Motor neuron (in vitro differentiated cells): ENCODE results near the gene FCGR2B. TPM values are rescaled to one million over a fixed set of nuclear protein-coding genes. Genes with fewer than 3 reads are reported as not detected.
"Not testable (repeated sequence)": the region's sequence is repeated elsewhere in the genome, so short reads cannot be mapped to it uniquely, and the experiment has no call there.

ENCODE experiments used
- ATAC-seq, 8 experiments: fragments of 200-7000 bp; cut with Tn5 transposase; replicated peaks in 6 of 8; 2 replicates each; pipeline ENCODE4 v1.8.0; 2021; ENCODE audit warnings: mild to moderate bottlenecking in 8 of 8, moderate library complexity in 8 of 8
- H3K27ac ChIP-seq, 2 donors: fragments of 250-450 bp; sonication (Bioruptor Pico); 2 replicates each; pipeline ENCODE4 v1.9.0; 2021; ENCODE audit warnings: antibody characterized with exemption in 2 of 2, mild to moderate bottlenecking in 2 of 2, moderate library complexity in 1 of 2
- H3K4me1 ChIP-seq, 2 donors: fragments of 250-450 bp; sonication (Bioruptor Pico); replicated peaks in 1 of 2; 2 replicates each; pipeline ENCODE4 v1.6.1; 2021; ENCODE audit warnings: antibody characterized with exemption in 2 of 2, mild to moderate bottlenecking in 2 of 2, moderate library complexity in 1 of 2
- H3K4me3 ChIP-seq, 5 donors: fragments of 250-450 bp; sonication (Bioruptor Pico); 2 replicates each; pipeline ENCODE4 v1.9.0; 2021; ENCODE audit warnings: antibody characterized with exemption in 5 of 5, mild to moderate bottlenecking in 5 of 5, moderate library complexity in 4 of 5
- WGBS, 10 experiments: fragments of 450-650 bp; shearing (Covaris generic); methylation state at CpG; one replicate each; pipeline ENCODE4 v1.0.0; 2022; 5-methylcytosine and 5-hydroxymethylcytosine counted together
- in situ Hi-C, 9 experiments: fragments of 400-800 bp; cut with MboI; loops; one replicate each; pipeline ENCODE4 v1.15.0; 2021; ENCODE audit warnings: low sequenced_read_pairs in 9 of 9, low pct_unique_long_range_greater_than_20kb in 2 of 9; ENCODE audit not compliant: unreplicated experiment in 9 of 9
- total RNA-seq, 8 experiments: library from RNA; unstranded; fragments of 300-600 nt; gene quantifications; 2 replicates each; pipeline versions ENCODE4 v1.2.3 to v1.2.4, GENCODE V29; 2022

FCGR2B gene
- total RNA-seq, 8 experiments from 2014 or later = 0.18 to 1.8 (median 0.44) TPM; not detected in 2

- 77 to 100% (median 80%) methylated on average over 1 to 13 of the region's 14 CpGs; no CpG with 5 or more reads in 3 of the 10 experiments for WGBS, 10 experiments
Observed at GRCh38 chr1:161693020-161693712, 30.2 kb downstream of the FCGR2B start.

GRCh38 chr1:161698302-161698701 is 35.4 kb downstream of the FCGR2B start:
- H3K4me3 ChIP-seq, ATAC-seq, H3K4me1 ChIP-seq, H3K27ac ChIP-seq, in situ Hi-C loops: not testable (repeated sequence)
- 50 to 100% (median 75%) methylated on average over 1 to 2 of the region's 2 CpGs; no CpG with 5 or more reads in 2 of the 10 experiments for WGBS, 10 experiments

More at GRCh38 chr1:161693020-161693712, 30.2 kb downstream of the FCGR2B start:
- H3K4me3 ChIP-seq, ATAC-seq, H3K4me1 ChIP-seq, H3K27ac ChIP-seq, in situ Hi-C loops: not testable (repeated sequence)

GRCh38 chr1:161702250-161702649 is 39.3 kb downstream of the FCGR2B start:
- Histone ChIP-seq H3K4me3 (no peak overlapping the region), H3K4me1 (no peaks in the 10 kb centered on the region), H3K27ac (no peak overlapping the region)
- peak in 2 of 8 experiments; percentile 19 to 40 for ATAC-seq
- in situ Hi-C loops = no loop called here
- WGBS, 10 experiments = 0 to 78% (median 60%) methylated on average over 1 to 8 of the region's 8 CpGs; no CpG with 5 or more reads in 2 of the 10 experiments

GRCh38 chr1:161705537-161705936 is 42.6 kb downstream of the FCGR2B start:
- H3K4me3 ChIP-seq = no peak overlapping the region
- in situ Hi-C loops = no loop called here
- 8 to 86% (median 66%) methylated on average over 1 to 4 of the region's 4 CpGs; no CpG with 5 or more reads in 4 of the 10 experiments for WGBS, 10 experiments
- no peak for ATAC-seq
- peaks cover 0 to 7% of the 10 kb centered on the region in 2 donors for H3K4me1 ChIP-seq
- no peak overlapping the region for H3K27ac ChIP-seq

GRCh38 chr1:161706113-161706481 is 43.2 kb downstream of the FCGR2B start:
- Histone ChIP-seq H3K27ac (no peak overlapping the region), H3K4me3 (no peak overlapping the region), H3K4me1 (peaks cover 0 to 10% of the 10 kb centered on the region in 2 donors)
- in situ Hi-C loops = no loop called here
- WGBS, 10 experiments = 0 to 67% (median 17%) methylated on average over 1 to 3 of the region's 3 CpGs; no CpG with 5 or more reads in 5 of the 10 experiments
- peak in 2 of 8 experiments; percentile 56 to 61 for ATAC-seq

- ATAC-seq = peak; percentile 59 to 99 (median 93)
- H3K4me1 ChIP-seq = peaks cover 0 to 10% of the 10 kb centered on the region in 2 donors
- H3K27ac ChIP-seq = no peak within 1 kb of the TSS
- in situ Hi-C loops = no loop called here
- 0 to 72% (median 46%) methylated on average over 1 to 4 of the region's 4 CpGs; no CpG with 5 or more reads in 2 of the 10 experiments for WGBS, 10 experiments
- no peak within 1 kb of the TSS for H3K4me3 ChIP-seq
Observed at GRCh38 chr1:161706482-161707347, 43.8 kb downstream of the FCGR2B start, which contains the start of gene FCRLA. Gene FCRLA (plus strand): TSS chr1:161707229. CDS start chr1:161707265, 36 bp downstream.

- no peak overlapping the region for H3K27ac ChIP-seq
Observed at GRCh38 chr1:161707503-161707902, 44.6 kb downstream of the FCGR2B start.

GRCh38 chr1:161709373-161709772 is 46.4 kb downstream of the FCGR2B start:
- H3K4me1 ChIP-seq = peaks cover 0 to 10% of the 10 kb centered on the region in 2 donors
- 38 to 82% (median 55%) methylated on average over 3 to 4 of the region's 4 CpGs for WGBS, 10 experiments
- in situ Hi-C loops = no loop called here
- ATAC-seq = no peak
- H3K4me3 ChIP-seq = no peak overlapping the region
- no peak overlapping the region for H3K27ac ChIP-seq

More at GRCh38 chr1:161707503-161707902, 44.6 kb downstream of the FCGR2B start:
- in situ Hi-C loops = no loop called here
- ATAC-seq = no peak
- 40 to 100% (median 79%) methylated on average over 1 to 2 of the region's 2 CpGs; no CpG with 5 or more reads in 1 of the 10 experiments for WGBS, 10 experiments
- no peak overlapping the region for H3K4me3 ChIP-seq
- H3K4me1 ChIP-seq = peaks cover 0 to 10% of the 10 kb centered on the region in 2 donors

- in situ Hi-C loops = no loop called here
- 0 to 80% (median 65%) methylated on average over 1 to 3 of the region's 4 CpGs; no CpG with 5 or more reads in 4 of the 10 experiments for WGBS, 10 experiments
- H3K27ac ChIP-seq = no peak overlapping the region
- no peak overlapping the region for H3K4me3 ChIP-seq
- H3K4me1 ChIP-seq = peaks cover 0 to 10% of the 10 kb centered on the region in 2 donors
- peak in 3 of 8 experiments; percentile 24 to 63 (median 58) for ATAC-seq
Observed at GRCh38 chr1:161710560-161710959, 47.6 kb downstream of the FCGR2B start.

GRCh38 chr1:161718559-161719324 is 55.8 kb downstream of the FCGR2B start:
- no peak for ATAC-seq
- in situ Hi-C loops = no loop called here
- WGBS, 10 experiments = 62 to 87% (median 77%) methylated on average over 4 to 8 of the region's 8 CpGs
- Histone ChIP-seq H3K4me3 (no peak overlapping the region), H3K27ac (no peak overlapping the region), H3K4me1 (no peaks in the 10 kb centered on the region)

GRCh38 chr1:161719325-161719611 is 56.3 kb downstream of the FCGR2B start:
- 75 to 100% (median 100%) methylated on average over 1 of the region's 1 CpG; no CpG with 5 or more reads in 4 of the 10 experiments for WGBS, 10 experiments
- no peak overlapping the region for H3K4me3 ChIP-seq
- ATAC-seq = no peak
- in situ Hi-C loops = no loop called here
- H3K4me1 ChIP-seq = no peaks in the 10 kb centered on the region
- no peak overlapping the region for H3K27ac ChIP-seq

GRCh38 chr1:161720422-161720821 is 57.5 kb downstream of the FCGR2B start:
- no peak overlapping the region for H3K4me3 ChIP-seq
- WGBS, 10 experiments = 60 to 100% (median 100%) methylated on average over 1 of the region's 1 CpG; no CpG with 5 or more reads in 3 of the 10 experiments
- H3K4me1 ChIP-seq = peaks cover 2 to 3% of the 10 kb centered on the region in 2 donors
- in situ Hi-C loops = no loop called here
- H3K27ac ChIP-seq = no peak overlapping the region
- ATAC-seq = no peak
